Measurements from ENCODE around the gene ARHGAP1. TPM values are rescaled to one million over a fixed set of nuclear protein-coding genes. Genes with fewer than 3 reads are reported as not detected.

The ARHGAP1 gene
- total and polyA plus RNA-seq, 7 donors, result 12.5 to 36.1 (median 27.7) TPM

GRCh38 chr11:46737699-46738098, 37.3 kb upstream of the ARHGAP1 start:
- no peak for TF ChIP-seq CTCF (IDR thresholded peaks at IDR 0.05)
- H3K27ac ChIP-seq, result no peak overlapping the region
- H3K4me3 ChIP-seq, result no peak overlapping the region
- ATAC-seq, result no peak
- peaks cover 2 to 20% of the 10 kb centered on the region in 2 donors for H3K36me3 ChIP-seq (ENCODE audit: insufficient read depth in 1 of 2, low read depth in 1 of 2)
- DNase-seq, result no peak
- intact Hi-C loops (cut with DNase I), result no loop called here
- no peaks in the 10 kb centered on the region for H3K4me1 ChIP-seq
- no peaks in the 10 kb centered on the region for H3K27me3 ChIP-seq (ENCODE audit: insufficient read depth in 3 of 3, low read length in 2 of 3)
- no peaks in the 10 kb centered on the region for H3K9me3 ChIP-seq
- 91 to 94% (median 92%) methylated on average over 11 of the region's 11 CpGs for WGBS, 3 donors

GRCh38 chr11:46736615-46737014, 36.2 kb upstream of the ARHGAP1 start:
- Histone ChIP-seq H3K27ac (no peak overlapping the region), H3K27me3 (ENCODE audit: insufficient read depth in 3 of 3, low read length in 2 of 3) (no peaks in the 10 kb centered on the region), H3K4me1 (no peaks in the 10 kb centered on the region), H3K36me3 (ENCODE audit: insufficient read depth in 1 of 2, low read depth in 1 of 2) (peaks cover 2 to 9% of the 10 kb centered on the region in 2 donors), H3K9me3 (no peaks in the 10 kb centered on the region), H3K4me3 (no peak overlapping the region)
- DNase-seq, result no peak
- intact Hi-C loops (cut with DNase I), result no loop called here
- TF ChIP-seq CTCF (IDR thresholded peaks at IDR 0.05), result no peak
- no peak for ATAC-seq
- 69 to 76% (median 76%) methylated on average over 5 of the region's 5 CpGs for WGBS, 3 donors

GRCh38 chr11:46736146-46736545, 35.7 kb upstream of the ARHGAP1 start:
- intact Hi-C loops (cut with DNase I), result no loop called here
- peaks cover 2 to 4% of the 10 kb centered on the region in 2 donors for H3K36me3 ChIP-seq (ENCODE audit: insufficient read depth in 1 of 2, low read depth in 1 of 2)
- H3K27me3 ChIP-seq (ENCODE audit: insufficient read depth in 3 of 3, low read length in 2 of 3), result no peaks in the 10 kb centered on the region
- no peaks in the 10 kb centered on the region for H3K4me1 ChIP-seq
- H3K9me3 ChIP-seq, result no peaks in the 10 kb centered on the region
- no peak for ATAC-seq
- no peak for DNase-seq
- H3K4me3 ChIP-seq, result no peak overlapping the region
- no peak overlapping the region for H3K27ac ChIP-seq
- 91 to 97% (median 92%) methylated on average over 7 of the region's 7 CpGs for WGBS, 3 donors
- TF ChIP-seq CTCF (IDR thresholded peaks at IDR 0.05), result no peak

- Histone ChIP-seq H3K4me3 (no peak overlapping the region), H3K27ac (no peak overlapping the region), H3K4me1 (no peaks in the 10 kb centered on the region), H3K9me3 (no peaks in the 10 kb centered on the region), H3K36me3 (ENCODE audit: insufficient read depth in 1 of 2, low read depth in 1 of 2) (no peaks in the 10 kb centered on the region), H3K27me3 (ENCODE audit: insufficient read depth in 3 of 3, low read length in 2 of 3) (no peaks in the 10 kb centered on the region)
- TF ChIP-seq CTCF (IDR thresholded peaks at IDR 0.05), result no peak
- intact Hi-C loops (cut with DNase I), result no loop called here
- DNase-seq, result no peak
- no peak for ATAC-seq
- WGBS, 3 donors, result 69 to 87% (median 73%) methylated on average over 1 of the region's 1 CpG
Measured at GRCh38 chr11:46733234-46733633, 32.8 kb upstream of the ARHGAP1 start.

- intact Hi-C loops (cut with DNase I), result no loop called here
- Histone ChIP-seq H3K27me3 (ENCODE audit: insufficient read depth in 3 of 3, low read length in 2 of 3) (no peaks in the 10 kb centered on the region), H3K27ac (no peak overlapping the region), H3K36me3 (ENCODE audit: insufficient read depth in 1 of 2, low read depth in 1 of 2) (no peaks in the 10 kb centered on the region), H3K9me3 (no peaks in the 10 kb centered on the region), H3K4me1 (no peaks in the 10 kb centered on the region), H3K4me3 (no peak overlapping the region)
- WGBS, 3 donors, result 71 to 85% (median 71%) methylated on average over 4 of the region's 4 CpGs
- TF ChIP-seq CTCF (IDR thresholded peaks at IDR 0.05), result no peak
- DNase-seq, result no peak
- ATAC-seq, result no peak
Measured at GRCh38 chr11:46731545-46731944, 31.1 kb upstream of the ARHGAP1 start.
